NOMO-1 treated with dmso at 0.1 percent for 144 hours (cell line): ENCODE results near the gene MYO5B.
A peak's percentile ranks its signal among the peaks of the same experiment; 100 is the strongest.

Source experiments
- DNase-seq: peaks from one replicate; lab custom pipeline; 2025; ENCODE audit not compliant: unreplicated experiment; lab: John Stamatoyannopoulos, UW

MYO5B gene

DNA sequence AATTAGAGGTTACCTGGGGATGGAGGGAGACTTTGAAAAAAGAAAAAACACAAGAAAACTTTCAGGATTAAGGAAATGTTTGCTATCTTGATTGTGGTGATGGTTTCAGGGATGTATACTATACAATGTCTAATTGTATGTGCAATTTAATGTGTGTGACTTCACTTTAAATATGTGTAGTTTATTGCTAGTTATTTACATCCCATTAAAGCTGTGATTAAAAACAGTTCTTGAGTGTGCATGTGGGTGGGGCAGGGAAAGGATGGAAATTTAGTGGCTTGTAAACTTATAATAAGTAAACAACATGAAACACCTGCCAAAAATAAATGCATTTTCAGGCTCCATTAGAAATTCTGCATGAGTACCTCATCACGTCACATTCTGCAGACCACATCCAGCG, 167.0 kb downstream of the MYO5B start:
- no peak for DNase-seq

DNA sequence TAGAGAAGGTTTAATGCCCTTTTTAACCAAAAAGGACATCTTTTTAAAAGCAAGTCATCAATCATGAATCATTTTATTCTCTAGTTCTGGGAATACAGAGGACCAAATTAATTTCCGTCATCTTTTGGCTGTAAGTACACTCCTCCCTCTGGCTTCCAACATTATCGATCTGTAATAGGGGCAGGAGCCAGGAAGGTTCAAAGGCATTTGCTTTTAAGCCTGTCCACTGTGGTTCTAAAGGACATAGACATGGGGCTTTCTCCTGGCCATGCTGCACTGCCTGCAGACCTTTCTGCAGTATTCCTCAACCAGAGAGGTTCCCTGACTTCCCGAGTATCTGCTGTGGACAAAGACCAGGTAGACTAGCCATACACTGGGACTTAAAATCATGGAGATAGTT, 170.5 kb downstream of the MYO5B start:
- DNase-seq: no peak

DNA sequence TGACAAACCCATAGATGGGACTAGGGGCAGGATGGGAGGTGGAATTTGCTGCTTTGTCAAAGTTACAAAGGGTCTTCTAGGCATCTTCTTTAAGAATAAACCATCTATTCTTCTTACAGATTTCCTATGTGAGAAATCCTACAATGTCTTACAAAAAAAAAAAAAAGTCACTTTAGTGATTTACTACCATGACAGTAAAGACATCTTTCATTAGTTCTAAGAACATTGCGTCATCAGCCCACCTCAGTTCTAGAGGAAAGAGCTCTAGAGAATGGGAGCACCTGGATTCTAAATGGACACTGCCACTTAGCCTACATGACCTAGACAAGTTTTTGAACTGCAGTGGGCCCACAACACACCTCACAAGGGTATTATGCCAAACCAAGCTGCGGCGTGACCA, 172.0 kb downstream of the MYO5B start:
- no peak for DNase-seq

DNA sequence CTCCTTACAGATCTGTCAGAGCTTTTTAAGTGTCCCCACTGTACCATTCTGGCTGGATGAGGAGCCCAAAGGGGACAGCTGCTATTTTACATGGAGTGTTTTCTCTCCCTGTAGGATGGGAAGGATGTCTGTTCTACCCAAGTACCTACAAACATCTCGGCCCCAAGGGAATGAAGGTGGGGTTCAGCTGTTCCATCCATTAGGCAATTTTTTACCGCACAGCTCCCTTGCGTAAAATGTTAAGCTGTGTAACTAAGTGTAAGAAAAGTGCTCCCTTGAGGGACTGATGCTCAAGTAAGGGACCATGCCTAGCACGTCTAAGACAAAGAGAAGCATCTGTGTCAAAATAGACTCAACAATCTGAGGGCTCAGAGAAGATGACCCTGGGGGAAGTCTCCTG, 180.3 kb downstream of the MYO5B start:
- DNase-seq: no peak

DNA sequence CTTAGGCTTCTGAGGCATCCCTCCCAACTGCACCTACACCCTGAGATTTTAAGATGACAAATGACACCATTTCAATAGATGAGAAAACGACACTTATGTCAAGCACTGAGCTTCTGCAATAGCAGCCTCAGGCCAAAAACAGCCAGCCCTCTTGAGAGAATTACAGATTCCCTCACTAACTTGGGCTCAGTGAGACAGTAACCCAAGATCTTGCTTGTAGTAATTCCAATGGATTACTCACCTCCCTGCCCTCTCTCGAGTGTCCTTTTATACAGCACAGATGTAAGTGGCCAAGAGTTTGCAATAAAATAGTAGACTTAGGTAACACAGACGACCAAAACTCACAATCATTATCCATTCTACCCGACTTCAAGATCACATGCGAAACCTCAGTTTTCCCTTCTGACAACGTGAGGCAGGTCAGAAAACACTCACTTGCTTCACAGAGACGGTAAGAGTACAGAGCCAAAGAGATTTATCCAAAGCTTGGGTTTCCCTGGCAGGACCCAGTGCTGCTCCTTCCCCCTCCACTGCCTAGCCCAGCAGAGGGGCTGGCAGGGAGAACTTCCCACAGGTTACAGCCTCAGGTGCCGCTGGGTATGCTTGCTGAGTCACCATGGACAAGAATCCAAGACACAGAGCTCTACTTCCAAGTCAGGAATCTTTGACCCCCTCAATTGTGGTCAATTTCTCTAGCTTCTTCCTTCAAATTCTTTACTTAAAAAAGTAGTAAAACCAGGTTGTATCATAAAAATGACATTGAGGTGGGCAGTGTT, 181.4 kb downstream of the MYO5B start:
- DNase-seq: no peak

DNA sequence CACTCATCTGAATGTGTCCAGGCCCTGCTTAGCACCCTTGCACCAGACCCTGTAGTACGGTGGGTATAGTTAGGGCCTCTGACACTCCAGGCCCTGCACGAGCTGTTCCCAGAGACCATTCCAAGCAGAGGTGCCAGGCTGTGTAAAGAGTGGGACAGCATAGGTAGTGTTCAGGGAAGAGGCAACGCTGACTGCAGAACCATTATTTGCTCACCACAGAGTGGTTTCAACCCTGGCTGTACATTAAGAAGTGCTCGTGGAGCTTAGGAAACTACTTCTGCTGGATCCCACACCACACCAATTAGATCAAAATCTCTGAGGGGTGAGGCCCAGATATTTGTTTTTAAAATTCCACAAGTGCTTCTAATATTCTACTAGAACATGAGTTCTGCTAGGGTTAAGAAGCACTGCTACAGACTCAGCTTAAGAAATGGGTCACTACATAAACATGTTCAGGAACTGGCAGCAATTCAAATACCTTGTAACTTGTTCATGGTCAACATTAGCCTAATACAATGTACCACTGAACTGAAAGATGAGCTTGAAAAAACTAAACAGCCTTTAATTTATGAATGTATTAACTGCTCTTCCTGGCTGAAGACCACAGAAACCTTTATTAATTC, 183.0 kb downstream of the MYO5B start:
- no peak for DNase-seq

DNA sequence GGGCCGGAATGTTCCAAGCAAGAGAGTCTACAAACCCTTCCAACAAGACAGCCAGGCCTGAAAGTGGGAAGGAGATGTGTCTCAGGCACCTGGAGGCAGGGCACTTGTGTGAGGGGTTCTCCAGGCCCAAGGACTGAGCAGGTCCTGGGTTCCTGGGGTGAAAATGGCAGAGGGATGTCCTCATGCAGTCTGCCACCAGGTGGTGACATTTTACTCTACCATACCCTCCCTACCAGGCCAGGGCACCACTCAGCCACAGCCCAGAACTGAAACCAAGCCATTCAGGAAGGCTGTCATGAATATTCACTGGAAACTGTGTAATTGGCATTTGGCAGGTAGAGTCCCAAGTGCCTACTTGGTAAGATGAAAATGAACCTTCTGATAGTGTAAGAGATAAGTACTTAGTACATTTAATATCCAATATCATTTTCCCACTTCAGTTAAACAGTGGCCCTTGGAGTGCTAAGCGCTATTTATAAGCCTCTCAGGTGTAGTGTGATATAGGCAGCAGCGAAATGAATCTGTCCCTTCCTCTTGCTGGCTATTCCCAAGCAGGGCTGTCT, 185.1 kb downstream of the MYO5B start:
- DNase-seq: peak; percentile 21

DNA sequence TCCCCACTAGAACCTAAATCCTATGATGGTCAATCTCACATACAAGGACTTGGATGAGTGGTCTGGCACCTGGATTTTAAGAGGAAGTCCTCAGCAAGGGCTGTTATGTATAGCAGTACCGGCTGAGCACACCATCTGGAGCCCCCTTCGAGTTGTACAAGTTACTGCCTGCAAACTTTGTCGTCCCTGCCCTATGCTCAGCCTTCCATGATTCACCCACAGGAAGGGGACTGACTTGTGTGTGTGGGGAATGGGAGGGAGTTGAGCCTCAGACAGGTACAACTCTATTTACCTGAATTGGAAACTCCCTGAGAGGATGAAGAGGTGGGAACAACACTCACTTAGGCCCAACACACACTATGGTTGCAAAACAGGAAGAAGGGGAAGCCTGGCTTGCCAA, 186.6 kb downstream of the MYO5B start:
- no peak for DNase-seq

DNA sequence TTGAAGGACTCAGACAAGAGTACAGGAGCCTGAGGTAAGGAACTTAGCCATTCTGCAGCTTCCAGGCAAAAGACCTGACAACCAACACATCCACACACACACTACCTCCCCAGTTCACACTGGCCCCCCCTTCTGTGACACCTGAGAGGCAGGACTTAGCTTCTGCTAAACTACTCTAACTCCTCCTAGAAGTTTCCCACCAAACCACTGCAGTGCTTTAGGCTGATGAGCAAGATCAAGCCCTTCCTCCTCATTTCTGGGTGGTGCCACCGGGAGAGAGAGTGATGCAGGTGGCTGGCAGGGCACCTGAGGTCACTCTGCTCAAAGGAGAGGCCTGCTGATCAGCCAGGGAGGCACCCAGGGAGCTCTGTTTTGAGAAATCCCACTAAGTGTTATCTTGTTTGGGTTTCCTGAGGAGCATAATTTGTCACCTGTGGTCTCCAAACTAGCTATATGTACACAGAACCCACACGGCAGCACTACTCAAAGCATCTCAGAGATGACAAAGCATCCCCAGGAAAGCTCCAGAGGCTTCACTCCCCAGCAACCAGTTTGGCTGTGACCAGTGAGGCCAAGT, 188.4 kb downstream of the MYO5B start:
- no peak for DNase-seq

DNA sequence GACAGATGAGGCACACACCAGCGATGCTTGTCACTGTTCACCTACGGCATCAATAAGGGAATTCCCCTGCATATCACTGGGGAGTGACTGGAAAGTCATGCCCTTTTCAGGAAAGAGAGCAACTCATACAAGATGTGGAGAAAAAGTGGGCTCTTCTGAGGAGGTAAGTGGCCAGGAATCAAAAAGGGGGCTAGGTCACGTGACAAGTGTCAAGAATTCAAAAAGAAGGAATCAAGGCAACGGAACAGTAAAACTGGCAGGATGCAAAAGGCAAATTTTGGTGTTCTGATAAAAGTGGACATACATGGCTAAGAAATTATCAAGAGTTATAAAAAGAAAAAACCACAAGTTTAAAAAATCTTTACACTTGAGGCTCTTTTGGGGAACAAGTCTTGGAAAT, 190.9 kb downstream of the MYO5B start:
- no peak for DNase-seq

DNA sequence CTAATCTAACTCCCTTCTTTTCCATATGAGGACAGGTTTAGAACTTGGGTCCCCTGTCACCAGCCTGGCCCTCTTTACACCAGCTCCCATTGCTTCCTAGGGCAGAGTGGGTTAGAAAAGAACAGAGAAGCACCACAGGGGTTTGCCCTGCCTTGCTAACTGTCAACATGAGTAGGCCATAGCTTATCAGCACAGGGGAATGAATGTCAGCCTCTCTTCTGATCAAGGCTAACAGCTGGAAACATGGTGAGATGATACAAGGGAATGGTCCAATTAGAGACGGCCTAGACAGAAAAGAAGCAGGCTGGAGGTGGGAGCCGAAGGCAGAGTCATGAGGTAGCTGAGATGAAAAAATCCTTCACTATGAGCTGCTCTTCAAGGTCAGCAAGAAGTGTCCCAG, 192.2 kb downstream of the MYO5B start:
- DNase-seq: no peak

DNA sequence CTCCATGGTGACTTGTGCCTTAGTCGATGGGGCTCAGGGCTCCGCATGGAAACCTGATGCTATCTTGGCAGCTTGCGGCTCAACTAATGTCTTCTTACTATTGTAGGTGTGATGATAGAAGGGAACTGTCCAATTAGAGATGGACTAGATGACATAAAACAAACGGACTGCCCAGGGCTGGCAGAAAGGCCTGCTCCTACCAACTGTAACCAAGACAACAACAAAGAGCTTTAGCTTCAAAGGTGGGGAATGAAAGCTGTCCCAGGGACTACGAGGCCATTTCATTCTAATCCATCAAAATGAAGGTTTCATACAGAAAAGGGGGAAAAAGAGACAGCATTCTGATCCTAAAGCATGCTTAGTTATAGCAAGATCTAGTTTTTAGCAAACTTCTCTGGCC, 194.7 kb downstream of the MYO5B start:
- DNase-seq: no peak

DNA sequence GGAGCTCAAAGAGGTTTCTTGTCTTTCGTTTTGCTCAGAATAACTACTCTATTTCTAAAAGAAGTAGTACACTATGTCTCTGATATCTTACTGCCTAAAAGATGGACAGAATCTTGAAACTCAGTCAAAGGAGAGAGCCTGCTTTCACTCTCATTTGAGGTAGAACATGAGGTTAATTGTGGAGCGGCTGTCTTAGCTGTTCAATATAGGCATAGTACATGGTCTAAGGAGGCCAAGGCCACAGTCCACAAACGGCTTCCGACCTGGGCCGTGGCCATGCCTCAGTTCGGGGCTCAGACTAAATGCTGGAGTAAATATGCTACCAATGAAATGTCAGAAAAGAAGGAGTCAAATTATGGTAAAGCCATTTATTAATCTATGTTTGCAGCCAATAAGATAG, 195.8 kb downstream of the MYO5B start:
- DNase-seq: no peak

DNA sequence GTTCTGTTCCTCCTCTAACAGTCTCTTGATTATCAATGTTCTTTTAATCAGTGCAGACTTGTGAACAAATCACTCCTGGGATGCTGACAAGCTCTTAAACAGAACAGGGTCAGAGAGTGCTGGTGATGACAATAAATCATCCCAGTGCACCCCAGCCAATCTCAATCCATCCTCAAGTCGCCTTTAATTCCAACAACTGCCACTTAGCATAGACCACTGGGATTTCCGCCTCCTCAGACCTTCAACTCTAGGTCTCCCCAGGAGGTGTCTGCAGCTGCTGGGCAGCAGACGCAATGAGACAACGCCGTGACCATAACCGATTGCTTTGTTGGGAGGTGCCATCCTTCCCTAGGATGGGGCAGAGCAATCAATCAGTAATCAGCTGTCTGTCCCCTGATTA, 197.4 kb downstream of the MYO5B start:
- no peak for DNase-seq

DNA sequence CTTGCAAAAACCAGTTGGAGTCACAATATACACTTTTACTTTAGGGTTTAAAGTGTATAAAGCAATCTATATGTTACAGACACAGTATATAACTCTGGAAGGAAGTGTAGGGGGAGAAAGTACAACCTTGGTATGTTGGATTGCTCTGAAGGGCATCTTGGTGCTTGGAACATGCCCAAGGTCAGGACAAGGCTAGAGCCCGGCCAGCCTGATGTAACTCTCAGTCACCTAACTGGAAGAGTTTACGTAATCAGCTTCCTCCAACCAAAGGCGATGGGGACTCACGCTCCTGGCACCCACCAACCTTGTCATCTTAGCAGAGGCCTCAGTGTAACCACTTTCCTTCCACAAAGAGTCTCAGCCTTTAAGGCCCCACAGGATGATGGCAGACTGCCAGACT, 200.5 kb downstream of the MYO5B start:
- no peak for DNase-seq

DNA sequence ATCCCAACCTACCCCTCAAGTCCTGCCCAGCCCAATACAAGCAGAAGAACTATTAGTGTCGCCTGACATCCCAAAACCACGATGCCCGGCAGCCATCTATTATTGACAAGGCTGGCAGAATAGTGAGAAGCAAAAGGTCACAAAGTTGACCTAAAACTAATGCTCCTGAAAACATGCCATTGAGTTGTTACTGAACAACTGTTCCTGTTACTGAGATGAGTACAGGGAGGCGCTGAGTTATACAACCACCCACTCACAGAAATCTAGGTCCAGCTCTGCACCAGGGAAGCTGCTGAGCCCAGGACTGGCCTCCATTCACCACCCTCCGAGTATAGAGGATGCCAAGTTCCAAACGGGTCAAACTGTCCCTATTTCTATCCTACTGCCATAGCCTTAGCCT, 201.6 kb downstream of the MYO5B start:
- no peak for DNase-seq

DNA sequence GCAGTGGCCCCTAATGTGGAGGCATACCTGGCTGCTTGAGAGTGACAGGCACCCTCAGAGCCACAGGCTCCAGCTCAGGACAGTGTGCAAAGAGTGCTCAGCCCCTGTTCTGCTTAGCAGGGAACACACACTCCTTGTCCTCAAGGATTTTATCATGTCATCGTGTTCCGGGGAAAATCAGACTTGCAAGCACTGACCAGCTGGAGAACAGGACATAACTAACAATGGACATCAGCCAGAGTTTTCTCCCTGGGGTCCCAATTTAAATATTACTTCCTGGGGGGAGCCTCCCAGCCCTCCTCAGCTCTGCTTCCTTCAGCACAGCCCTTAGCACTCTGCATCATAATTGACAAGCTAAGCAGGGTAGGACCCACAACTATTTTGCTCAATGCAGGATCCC, 206.2 kb downstream of the MYO5B start:
- no peak for DNase-seq

DNA sequence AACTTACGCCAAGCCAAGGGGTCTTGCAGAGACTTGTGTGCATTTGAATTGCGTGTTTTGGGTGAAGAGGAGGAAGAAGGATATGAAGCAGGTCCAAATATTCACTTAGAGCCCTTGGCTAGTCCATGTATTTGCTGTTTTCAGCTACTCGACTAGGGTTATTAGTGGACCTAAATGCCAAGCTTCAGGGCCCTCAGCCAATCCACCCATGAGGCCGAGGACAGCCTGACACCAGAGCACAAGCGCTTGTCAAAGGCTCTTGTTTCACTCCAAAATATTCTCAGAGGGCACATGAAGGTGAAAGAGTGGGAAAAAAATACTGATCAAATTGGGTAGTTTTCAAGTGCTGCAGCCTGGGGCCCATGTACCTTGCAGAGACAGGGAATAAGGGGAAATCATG, 206.8 kb downstream of the MYO5B start:
- DNase-seq: no peak

DNA sequence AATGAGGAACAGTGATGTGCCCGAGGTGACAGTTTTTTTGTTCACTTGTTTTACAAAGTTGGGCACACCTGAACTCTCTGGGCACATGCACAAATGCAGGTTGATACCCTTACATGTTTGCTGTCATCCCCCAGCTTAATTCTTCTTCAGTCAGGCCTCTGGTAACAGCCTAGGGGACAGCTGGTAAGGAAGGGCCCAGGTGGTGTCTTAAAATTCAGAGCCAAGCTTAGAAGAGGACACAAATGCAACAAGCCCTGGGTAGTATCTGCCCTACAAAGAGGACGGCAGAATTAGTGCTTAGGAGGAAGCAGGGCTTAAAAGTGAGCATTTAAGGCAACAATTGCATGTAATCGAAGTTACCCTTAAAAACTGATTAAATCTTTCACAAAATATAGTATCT, 209.7 kb downstream of the MYO5B start:
- DNase-seq: no peak

DNA sequence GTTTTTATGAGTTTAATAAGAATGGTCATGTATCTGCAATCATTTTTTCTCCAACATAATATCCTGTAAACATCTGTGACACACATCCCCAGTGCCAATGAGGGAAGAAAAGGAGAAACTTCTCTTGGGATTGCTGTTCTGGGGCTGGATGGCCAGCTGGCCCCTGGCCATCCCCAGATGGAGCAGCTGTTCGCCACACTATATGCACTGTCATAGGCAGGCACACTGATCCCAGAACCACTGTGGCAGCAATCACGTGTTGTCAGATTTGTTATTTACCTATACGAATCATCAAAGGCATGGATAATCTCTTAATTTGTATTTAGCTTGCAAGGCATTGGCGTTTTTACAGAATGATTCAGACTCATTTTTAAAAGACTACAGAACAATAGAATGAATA, 214.1 kb downstream of the MYO5B start:
- no peak for DNase-seq

DNA sequence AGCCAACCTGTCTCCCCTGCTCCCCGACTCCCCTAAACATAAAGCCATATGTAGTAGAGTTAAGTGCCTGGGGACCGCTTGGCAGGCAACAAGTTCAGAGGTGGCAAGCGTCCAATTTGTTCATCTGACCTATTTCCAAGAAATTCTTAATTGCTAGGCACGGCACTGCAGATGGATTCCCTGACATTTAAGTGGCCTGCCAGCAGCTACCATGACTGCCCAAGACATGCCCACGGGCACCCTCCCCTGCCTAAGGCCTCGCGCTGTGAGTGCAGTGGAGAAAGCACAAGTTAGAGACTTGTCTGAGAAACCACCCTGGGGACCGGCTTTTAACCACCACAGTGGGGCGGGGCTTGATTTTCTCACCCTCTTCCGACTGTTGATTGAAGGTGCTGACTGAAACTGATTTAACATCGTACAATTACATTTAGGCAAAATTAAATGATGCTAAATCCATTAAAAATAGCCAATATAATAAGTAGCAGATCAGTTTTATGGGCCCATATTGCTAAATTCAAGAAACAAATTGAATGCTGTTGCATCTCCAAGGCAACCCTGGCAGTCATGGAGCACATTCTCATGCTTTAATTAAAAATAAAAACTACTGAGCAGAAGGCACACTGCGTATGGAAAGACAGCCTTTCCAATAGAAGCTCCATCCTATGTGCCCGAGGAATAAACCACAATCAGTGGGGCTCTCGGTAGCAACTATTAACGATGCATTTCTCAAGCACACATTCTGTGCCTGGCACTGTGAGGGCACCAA, 218.0 kb downstream of the MYO5B start:
- DNase-seq: no peak

DNA sequence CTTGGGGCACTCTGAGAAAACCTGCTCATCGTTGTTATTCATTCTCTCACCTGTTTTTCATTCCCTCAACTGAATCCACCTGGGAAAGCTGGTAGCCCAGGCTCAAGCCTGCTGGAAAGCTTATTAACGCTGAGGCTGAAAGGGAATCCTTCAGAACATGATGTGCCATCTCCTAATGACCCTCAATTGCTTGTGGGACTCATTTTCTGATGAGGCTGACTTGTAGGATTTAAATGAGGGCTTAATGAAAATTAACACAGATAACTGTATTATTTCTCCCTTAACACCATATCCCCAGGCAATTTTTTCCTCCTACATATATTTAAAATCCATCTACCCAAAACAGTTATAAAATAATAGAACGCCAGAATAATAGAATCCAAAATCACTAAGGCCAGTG, 218.9 kb downstream of the MYO5B start:
- no peak for DNase-seq
